ENCODE data around the gene SELENOM. TPM values are rescaled to one million over a fixed set of nuclear protein-coding genes. Genes with fewer than 3 reads are reported as not detected.

Gene SELENOM
- total and polyA plus RNA-seq, 2 of the 8 experiments (the other 6 are each of a cell fraction or from before 2014, with no cell fraction given), result 22.7 to 40.0 TPM

- TF ChIP-seq, protein P1, sequence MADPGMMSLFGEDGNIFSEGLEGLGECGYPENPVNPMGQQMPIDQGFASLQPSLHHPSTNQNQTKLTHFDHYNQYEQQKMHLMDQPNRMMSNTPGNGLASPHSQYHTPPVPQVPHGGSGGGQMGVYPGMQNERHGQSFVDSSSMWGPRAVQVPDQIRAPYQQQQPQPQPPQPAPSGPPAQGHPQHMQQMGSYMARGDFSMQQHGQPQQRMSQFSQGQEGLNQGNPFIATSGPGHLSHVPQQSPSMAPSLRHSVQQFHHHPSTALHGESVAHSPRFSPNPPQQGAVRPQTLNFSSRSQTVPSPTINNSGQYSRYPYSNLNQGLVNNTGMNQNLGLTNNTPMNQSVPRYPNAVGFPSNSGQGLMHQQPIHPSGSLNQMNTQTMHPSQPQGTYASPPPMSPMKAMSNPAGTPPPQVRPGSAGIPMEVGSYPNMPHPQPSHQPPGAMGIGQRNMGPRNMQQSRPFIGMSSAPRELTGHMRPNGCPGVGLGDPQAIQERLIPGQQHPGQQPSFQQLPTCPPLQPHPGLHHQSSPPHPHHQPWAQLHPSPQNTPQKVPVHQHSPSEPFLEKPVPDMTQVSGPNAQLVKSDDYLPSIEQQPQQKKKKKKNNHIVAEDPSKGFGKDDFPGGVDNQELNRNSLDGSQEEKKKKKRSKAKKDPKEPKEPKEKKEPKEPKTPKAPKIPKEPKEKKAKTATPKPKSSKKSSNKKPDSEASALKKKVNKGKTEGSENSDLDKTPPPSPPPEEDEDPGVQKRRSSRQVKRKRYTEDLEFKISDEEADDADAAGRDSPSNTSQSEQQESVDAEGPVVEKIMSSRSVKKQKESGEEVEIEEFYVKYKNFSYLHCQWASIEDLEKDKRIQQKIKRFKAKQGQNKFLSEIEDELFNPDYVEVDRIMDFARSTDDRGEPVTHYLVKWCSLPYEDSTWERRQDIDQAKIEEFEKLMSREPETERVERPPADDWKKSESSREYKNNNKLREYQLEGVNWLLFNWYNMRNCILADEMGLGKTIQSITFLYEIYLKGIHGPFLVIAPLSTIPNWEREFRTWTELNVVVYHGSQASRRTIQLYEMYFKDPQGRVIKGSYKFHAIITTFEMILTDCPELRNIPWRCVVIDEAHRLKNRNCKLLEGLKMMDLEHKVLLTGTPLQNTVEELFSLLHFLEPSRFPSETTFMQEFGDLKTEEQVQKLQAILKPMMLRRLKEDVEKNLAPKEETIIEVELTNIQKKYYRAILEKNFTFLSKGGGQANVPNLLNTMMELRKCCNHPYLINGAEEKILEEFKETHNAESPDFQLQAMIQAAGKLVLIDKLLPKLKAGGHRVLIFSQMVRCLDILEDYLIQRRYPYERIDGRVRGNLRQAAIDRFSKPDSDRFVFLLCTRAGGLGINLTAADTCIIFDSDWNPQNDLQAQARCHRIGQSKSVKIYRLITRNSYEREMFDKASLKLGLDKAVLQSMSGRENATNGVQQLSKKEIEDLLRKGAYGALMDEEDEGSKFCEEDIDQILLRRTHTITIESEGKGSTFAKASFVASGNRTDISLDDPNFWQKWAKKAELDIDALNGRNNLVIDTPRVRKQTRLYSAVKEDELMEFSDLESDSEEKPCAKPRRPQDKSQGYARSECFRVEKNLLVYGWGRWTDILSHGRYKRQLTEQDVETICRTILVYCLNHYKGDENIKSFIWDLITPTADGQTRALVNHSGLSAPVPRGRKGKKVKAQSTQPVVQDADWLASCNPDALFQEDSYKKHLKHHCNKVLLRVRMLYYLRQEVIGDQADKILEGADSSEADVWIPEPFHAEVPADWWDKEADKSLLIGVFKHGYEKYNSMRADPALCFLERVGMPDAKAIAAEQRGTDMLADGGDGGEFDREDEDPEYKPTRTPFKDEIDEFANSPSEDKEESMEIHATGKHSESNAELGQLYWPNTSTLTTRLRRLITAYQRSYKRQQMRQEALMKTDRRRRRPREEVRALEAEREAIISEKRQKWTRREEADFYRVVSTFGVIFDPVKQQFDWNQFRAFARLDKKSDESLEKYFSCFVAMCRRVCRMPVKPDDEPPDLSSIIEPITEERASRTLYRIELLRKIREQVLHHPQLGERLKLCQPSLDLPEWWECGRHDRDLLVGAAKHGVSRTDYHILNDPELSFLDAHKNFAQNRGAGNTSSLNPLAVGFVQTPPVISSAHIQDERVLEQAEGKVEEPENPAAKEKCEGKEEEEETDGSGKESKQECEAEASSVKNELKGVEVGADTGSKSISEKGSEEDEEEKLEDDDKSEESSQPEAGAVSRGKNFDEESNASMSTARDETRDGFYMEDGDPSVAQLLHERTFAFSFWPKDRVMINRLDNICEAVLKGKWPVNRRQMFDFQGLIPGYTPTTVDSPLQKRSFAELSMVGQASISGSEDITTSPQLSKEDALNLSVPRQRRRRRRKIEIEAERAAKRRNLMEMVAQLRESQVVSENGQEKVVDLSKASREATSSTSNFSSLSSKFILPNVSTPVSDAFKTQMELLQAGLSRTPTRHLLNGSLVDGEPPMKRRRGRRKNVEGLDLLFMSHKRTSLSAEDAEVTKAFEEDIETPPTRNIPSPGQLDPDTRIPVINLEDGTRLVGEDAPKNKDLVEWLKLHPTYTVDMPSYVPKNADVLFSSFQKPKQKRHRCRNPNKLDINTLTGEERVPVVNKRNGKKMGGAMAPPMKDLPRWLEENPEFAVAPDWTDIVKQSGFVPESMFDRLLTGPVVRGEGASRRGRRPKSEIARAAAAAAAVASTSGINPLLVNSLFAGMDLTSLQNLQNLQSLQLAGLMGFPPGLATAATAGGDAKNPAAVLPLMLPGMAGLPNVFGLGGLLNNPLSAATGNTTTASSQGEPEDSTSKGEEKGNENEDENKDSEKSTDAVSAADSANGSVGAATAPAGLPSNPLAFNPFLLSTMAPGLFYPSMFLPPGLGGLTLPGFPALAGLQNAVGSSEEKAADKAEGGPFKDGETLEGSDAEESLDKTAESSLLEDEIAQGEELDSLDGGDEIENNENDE (IDR thresholded peaks at IDR 0.05; ENCODE audit: insufficient replicate concordance, low read length), result no peak
- TF ChIP-seq EZH2 (IDR thresholded peaks at IDR 0.05; ENCODE audit: low read depth, low read length, severe bottlenecking) (no peak), USF2 (IDR thresholded peaks at IDR 0.05; ENCODE audit: low read length) (no peak)
Measured at GRCh38 chr22:31077681-31078080, 29.7 kb downstream of the SELENOM start (continued).
